Neural crest cell (in vitro differentiated cells): ENCODE results near the gene CBR3. TPM values are rescaled to one million over a fixed set of nuclear protein-coding genes. Genes with fewer than 3 reads are reported as not detected.
A peak's percentile ranks its signal among the peaks of the same experiment; 100 is the strongest.

ENCODE experiments used
- DNase-seq: peaks from one replicate; pipeline ENCODE4 v3.0.0; 2021; ENCODE audit warnings: low read depth, mixed read lengths, low spot score
- H3K27ac Mint-ChIP-seq: one replicate; pipeline ENCODE4 v1.8.0; 2021; ENCODE audit warnings: mild to moderate bottlenecking, mixed read lengths; ENCODE audit not compliant: unreplicated experiment
- H3K27me3 Mint-ChIP-seq: 2 replicates; pipeline ENCODE4 v1.8.0; 2021; ENCODE audit warnings: low read depth, mild to moderate bottlenecking, mixed read lengths
- H3K36me3 Mint-ChIP-seq: 2 replicates; pipeline ENCODE4 v1.8.0; 2021; ENCODE audit warnings: low read depth, mild to moderate bottlenecking, mixed read lengths
- H3K4me1 Mint-ChIP-seq: 2 replicates; pipeline ENCODE4 v1.8.0; 2021; ENCODE audit warnings: mixed read lengths
- H3K4me3 Mint-ChIP-seq: one replicate; pipeline ENCODE4 v1.8.0; 2021; ENCODE audit warnings: mild to moderate bottlenecking, mixed read lengths
- H3K9me3 Mint-ChIP-seq: 2 replicates; pipeline ENCODE4 v1.8.0; 2021; ENCODE audit warnings: mixed read lengths
- CTCF ChIP-seq: fragments of 200-600 bp; sonication (generic); conservative IDR thresholded peaks from 2 replicates; pipeline ENCODE4 v1.5.0; 2021; ENCODE audit warnings: antibody characterized with exemption, mild to moderate bottlenecking
- total RNA-seq: library from RNA; stranded (reverse); gene quantifications from 2 replicates; pipeline ENCODE4 v1.2.1, GENCODE V29; 2021

Gene CBR3
- total RNA-seq, 1 donor from 2014 or later: 2.8 TPM

GRCh38 chr21:36100971-36101641 lies 33.8 kb upstream of the CBR3 start:
- H3K27ac Mint-ChIP-seq: no peak overlapping the region

GRCh38 chr21:36103434-36103833 lies 31.4 kb upstream of the CBR3 start:
- Mint-ChIP-seq H3K27ac (no peak overlapping the region), H3K27me3 (peaks cover 82% of the 10 kb centered on the region), H3K9me3 (peaks cover 10% of the 10 kb centered on the region), H3K4me3 (no peak overlapping the region), H3K4me1 (peaks cover 6% of the 10 kb centered on the region), H3K36me3 (peaks cover 4% of the 10 kb centered on the region)
- no peak for TF ChIP-seq CTCF
- DNase-seq: no peak

More at GRCh38 chr21:36100971-36101641, 33.8 kb upstream of the CBR3 start:
- Mint-ChIP-seq H3K9me3 (peaks cover 7% of the 10 kb centered on the region), H3K4me1 (peaks cover 6% of the 10 kb centered on the region), H3K36me3 (peaks cover 4% of the 10 kb centered on the region), H3K27me3 (peaks cover 73% of the 10 kb centered on the region), H3K4me3 (no peak overlapping the region)
- no peak for TF ChIP-seq CTCF
- no peak for DNase-seq

- Mint-ChIP-seq H3K4me1 (peaks cover 6% of the 10 kb centered on the region), H3K9me3 (peaks cover 10% of the 10 kb centered on the region), H3K4me3 (no peak overlapping the region)
Measured at GRCh38 chr21:36104317-36105300, 30.3 kb upstream of the CBR3 start.

GRCh38 chr21:36105327-36105842 lies 29.5 kb upstream of the CBR3 start:
- peaks cover 73% of the 10 kb centered on the region for H3K27me3 Mint-ChIP-seq
- no peak for DNase-seq
- no peak overlapping the region for H3K4me3 Mint-ChIP-seq
- peaks cover 4% of the 10 kb centered on the region for H3K36me3 Mint-ChIP-seq
- H3K4me1 Mint-ChIP-seq: peaks cover under 1% of the 10 kb centered on the region
- H3K27ac Mint-ChIP-seq: no peak overlapping the region
- peaks cover 10% of the 10 kb centered on the region for H3K9me3 Mint-ChIP-seq
- no peak for TF ChIP-seq CTCF

More at GRCh38 chr21:36104317-36105300, 30.3 kb upstream of the CBR3 start:
- peaks cover 77% of the 10 kb centered on the region for H3K27me3 Mint-ChIP-seq
- H3K27ac Mint-ChIP-seq: no peak overlapping the region
- peak; percentile 61 for TF ChIP-seq CTCF
- peak; percentile 61 for DNase-seq
- peaks cover 4% of the 10 kb centered on the region for H3K36me3 Mint-ChIP-seq

- peaks cover 10% of the 10 kb centered on the region for H3K4me1 Mint-ChIP-seq
- no peak overlapping the region for H3K27ac Mint-ChIP-seq
- TF ChIP-seq CTCF: no peak
- DNase-seq: no peak
- no peaks in the 10 kb centered on the region for H3K36me3 Mint-ChIP-seq
- H3K4me3 Mint-ChIP-seq: no peak overlapping the region
- peaks cover 3% of the 10 kb centered on the region for H3K9me3 Mint-ChIP-seq
- H3K27me3 Mint-ChIP-seq: peaks cover 42% of the 10 kb centered on the region
Measured at GRCh38 chr21:36109868-36110267, 25.0 kb upstream of the CBR3 start.
